H54 (cell line): ENCODE results near the gene VAT1.
"Not testable (repeated sequence)": the region's sequence is repeated elsewhere in the genome, so short reads cannot be mapped to it uniquely, and the experiment has no call there.

ENCODE experiments used
- DNase-seq: peaks from one replicate; pipeline ENCODE4 v3.0.0; 2011; ENCODE audit warnings: low spot score, mixed read lengths; ENCODE audit not compliant: insufficient read length
- FAIRE-seq: peaks from 3 replicates; lab custom pipeline; 2011; peaks lifted over from hg19 to GRCh38; lab: Jason Lieb, UNC
- POLR2A ChIP-seq: IDR thresholded peaks from 2 replicates; pipeline ENCODE4 v1.6.1; 2011; ENCODE audit warnings: low read depth, mild to moderate bottlenecking, low read length

Gene VAT1

DNA sequence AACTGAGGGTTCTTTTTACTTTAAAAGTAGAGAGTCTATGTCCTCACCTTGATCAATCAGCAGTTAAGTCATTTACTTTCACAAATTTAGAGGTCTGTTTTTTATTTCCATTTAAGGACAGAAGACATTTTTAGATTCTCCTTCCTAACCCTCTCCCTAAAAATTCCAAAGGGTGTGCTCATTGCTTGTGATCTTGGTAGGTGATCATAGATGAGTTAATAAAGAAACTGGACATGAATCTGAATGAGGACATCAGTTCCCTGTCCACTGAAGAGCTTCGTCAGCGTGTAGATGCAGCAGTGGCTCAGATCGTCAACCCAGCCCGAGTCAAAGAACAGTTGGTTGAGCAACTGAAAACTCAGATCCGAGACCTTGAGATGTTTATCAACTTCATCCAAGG lies 33.0 kb downstream of the VAT1 start:
- no peak for FAIRE-seq
- DNase-seq, result no peak
- no peak for TF ChIP-seq POLR2A

DNA sequence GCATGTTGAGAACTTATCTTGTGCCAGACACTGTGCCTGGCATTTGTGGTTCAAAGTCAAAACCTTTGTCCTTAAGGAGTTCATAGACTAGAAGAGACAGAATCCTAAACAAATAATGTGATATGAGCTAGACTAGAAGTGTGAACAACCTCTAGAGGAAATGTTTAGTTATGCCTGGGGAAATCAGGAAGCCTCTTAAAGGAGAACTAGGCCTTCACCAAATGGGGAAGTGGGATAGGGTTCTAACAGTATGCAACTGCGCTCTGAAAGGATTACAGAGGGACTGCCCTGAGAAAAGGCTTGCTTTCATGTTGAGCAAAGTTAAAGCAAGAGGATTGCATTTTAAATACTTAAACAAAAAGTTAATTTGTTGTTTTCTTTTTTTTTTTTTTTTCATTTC lies 37.0 kb downstream of the VAT1 start:
- FAIRE-seq, result no peak
- no peak for TF ChIP-seq POLR2A
- no peak for DNase-seq

DNA sequence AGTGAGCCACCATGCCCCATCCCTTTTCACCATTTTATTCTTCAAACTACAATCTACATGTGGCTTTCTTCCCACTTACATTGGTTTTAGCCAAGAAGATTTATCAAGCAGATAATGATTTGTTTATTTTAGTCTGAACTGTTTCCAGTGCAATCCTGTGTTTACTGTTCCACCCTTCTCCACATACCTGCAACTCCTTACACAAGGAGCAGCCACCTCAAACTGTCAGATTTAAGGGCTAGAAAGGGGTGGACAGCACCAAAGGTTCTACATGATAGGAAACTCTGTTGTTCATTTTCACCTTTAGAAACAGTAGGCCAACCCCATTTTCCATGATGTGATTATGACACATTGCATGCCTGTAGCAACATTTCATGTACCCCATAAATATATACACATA lies 39.9 kb downstream of the VAT1 start:
- FAIRE-seq (no peak), DNase-seq (no peak)
- no peak for TF ChIP-seq POLR2A

DNA sequence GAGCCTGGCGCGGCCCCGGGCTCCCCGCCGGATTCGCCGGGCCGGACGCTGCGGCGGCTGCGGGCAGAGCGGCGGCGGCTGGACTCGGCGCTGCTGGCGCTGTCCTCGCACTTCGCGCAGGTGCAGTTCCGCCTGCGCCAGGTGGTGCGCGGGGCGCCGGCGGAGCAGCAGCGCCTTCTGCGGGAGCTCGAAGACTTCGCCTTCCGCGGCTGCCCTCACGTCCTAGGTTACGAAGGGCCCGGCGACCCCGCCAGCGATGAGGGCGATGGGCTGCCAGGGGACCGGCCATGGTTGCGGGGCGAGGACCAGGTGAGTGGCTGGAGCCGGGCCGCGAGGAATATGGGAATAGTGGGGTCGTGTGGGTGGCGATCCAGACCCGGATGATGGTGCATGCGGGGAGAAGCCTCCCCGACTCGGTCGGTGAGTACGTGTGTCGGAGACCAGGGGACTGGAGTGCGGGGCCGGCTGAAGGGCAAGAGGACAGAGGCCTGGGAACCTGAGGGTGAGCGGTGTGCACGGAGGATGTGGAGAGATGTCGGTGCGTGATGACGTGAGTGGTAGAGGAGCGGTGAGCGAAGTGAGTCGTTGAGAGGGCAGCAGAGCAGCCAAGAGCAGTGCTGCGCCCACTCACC lies 41.3 kb downstream of the VAT1 start:
- DNase-seq (no peak), FAIRE-seq (no peak)
- TF ChIP-seq POLR2A, result 0 out of 2 replicates have a peak, but pooled peaks have one; percentile 34

DNA sequence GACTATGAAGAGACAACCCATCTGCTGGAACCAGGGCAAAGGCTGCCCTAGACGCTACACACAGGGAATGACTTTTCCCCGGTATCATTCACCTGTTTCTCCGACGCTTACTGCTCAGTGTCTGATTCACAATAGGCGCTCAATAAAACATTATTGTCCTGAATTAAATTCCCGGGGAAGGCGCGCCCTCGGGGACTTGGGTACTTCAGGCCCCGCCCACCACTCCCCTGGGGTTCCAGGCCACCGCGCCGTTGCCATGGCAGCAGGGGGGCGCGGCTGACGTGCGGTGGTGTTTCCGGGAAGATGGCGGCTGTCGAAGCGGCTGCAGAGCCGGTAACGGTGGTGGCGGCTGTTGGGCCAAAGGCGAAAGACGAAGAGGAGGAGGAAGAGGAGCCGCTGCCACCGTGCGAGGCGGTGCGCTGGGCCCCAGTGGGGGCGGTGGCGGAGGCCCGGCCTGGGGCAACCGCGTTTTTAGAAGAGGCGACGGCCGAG lies 41.9 kb downstream of the VAT1 start, which contains the start of gene RUNDC1:
RUNDC1 (plus strand) TSS at position 292 of the 492 bp plus-strand sequence; CDS start at position 304, 12 bp downstream.
- TF ChIP-seq POLR2A, result peak; percentile 93
- DNase-seq (peak; percentile 90), FAIRE-seq (no peak)

DNA sequence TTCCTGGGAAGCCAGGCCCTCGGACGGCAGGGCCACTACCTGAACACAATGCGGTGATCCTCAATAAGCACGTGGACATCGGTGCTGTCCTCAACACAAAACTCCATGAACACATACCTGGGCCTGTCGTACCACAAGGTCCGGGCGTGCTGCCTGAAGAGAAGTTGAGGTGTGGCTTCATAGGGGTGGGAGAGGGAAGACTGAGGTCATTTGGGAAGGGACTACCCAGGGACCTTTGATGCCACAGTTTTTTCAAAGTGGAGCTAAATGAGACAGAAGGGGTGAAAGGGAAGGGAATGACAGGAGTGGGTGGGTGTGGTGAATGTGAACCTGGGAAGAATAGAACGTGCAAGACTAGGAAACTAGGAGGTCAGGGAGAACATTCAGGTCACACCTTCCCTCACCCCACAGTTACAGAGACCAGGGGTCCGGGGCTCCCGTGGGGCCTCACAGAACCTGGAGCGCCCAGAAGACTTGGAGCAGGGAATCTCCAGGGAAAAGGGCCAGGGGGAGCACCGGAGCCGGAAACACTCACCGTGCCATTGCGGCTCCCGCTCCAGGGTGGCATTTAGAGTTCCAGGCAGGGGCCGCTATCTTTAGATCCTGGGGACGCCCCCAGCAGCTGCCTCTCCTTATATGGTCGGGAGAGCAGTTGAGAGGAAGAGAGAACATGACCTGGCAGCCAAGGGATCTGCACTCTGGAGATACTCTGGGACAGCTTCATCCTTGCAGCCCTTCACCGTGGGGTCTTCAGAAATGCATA lies 42.5 kb downstream of the VAT1 start, which contains the start of gene PTGES3L:
PTGES3L (minus strand) TSS at position 570 of the 763 bp plus-strand sequence; CDS start at position 543, 27 bp downstream.
- FAIRE-seq, result no peak
- no peak for TF ChIP-seq POLR2A
- no peak for DNase-seq

DNA sequence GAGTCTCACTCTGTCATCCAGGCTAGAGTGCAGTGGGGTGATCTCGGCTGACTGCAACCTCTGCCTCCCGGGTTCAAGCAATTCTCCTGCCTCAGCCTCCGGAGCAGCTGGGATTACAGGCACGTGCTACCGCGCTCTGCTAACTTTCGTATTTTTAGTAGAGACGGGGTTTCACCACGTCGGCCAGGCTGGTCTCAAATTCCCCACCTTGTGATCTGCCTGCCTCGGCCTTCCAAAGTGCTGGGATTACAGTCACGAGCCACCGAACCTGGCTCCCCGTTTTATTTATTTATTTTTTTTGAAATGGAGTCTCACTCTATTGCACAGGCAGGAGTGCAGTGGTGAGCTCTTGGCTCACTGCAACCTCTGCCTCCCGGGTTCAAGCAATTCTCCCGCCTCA lies 46.5 kb downstream of the VAT1 start:
- not testable (repeated sequence) for DNase-seq, FAIRE-seq

DNA sequence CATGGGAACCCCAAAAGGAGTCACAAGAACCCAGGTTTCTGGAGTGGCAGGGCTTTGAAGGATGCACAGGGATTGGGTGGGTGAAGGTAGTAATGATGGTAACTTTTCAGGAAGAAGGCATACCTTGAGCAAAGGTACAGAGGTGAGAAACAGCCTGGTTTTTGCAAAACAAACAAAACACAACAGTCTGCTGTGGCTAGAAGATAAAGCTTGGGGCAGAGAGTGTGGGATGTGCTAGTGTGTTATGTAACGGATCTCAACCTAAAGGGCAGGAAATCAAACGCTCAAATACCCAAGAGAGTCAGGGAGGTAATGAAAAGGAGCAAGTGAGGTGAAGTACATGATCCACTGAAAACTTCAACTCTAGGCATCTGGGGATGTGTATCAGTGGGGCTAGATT lies 46.9 kb downstream of the VAT1 start:
- DNase-seq (no peak), FAIRE-seq (no peak)
- no peak for TF ChIP-seq POLR2A

DNA sequence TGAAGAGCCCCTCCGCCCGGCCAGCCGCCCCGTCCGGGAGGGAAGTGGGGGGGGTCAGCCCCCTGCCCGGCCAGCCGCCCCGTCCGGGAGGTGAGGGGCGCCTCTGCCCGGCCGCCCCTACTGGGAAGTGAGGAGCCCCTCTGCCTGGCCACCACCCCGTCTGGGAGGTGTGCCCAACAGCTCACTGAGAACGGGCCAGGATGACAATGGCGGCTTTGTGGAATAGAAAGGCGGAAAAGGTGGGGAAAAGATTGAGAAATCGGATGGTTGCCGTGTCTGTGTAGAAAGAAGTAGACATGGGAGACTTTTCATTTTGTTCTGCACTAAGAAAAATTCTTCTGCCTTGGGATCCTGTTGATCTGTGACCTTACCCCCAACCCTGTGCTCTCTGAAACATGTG lies 48.9 kb downstream of the VAT1 start:
- not testable (repeated sequence) for FAIRE-seq, DNase-seq

DNA sequence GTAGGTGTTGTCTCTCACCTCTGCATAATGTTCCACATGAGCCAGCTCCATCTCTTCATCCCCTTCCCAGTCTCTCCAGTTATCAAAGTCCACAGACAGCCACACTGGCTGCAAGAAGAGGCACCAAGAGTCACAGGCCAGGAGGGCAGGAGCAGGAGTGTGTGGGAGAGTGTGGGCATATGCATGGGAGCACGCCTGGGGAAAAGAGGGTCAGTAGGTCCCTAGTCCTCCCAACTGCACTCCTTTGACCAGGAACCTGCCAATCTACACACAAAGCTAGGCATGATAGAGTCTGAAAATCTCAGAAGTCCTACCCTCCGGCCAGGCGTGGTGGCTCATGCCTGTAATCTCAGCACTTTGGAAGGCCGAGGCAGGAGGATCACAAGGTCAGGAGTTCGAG lies 50.6 kb downstream of the VAT1 start:
- no peak for TF ChIP-seq POLR2A
- FAIRE-seq (no peak), DNase-seq (no peak)

DNA sequence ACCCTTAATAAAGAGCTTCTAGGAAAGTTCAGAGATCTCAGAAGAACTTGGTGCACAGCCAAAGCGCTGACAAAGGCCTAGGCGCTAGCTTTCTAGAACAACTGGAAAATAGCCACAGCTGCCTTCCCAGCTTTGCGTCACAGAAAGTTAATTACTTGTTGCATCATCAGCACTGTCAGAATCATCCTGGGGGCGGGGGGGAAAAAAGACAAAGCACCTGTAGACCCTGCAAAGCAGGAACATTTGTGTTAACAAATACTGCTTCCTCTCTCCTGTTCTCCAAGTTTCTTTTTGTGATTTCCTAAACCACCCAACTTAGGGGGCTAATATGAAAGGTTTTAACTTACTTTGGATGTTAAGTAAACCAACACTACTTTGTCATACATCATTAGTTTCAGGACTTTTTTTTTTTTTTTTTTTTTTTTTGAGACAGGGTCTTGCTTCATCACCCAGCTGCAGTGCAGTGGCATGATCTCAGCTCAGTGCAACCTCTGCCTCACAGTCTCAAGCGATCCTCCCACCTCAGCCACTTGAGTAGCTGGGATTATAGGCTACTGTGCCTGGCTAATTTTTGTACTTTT lies 53.1 kb downstream of the VAT1 start:
- no peak for TF ChIP-seq POLR2A
- DNase-seq (no peak), FAIRE-seq (no peak)

DNA sequence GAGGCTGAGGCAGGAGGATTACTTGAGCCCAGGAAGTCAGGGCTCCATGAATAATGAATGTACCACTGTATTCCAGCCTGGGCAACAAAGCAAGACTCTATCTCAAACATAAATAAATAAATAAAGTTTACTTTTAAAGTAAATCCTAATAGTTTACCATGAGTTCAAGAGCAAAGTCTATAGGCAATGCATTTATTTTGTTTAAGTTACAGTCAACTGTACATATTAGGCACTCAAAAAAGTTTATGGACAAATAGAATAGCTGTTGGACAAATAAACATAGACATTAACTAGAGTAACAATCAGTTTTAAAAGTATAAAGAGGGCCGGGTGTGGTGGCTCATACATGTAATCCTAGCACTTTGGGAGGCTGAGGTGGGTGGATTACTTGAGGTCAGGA lies 54.3 kb downstream of the VAT1 start:
- TF ChIP-seq POLR2A, result no peak
- DNase-seq (no peak), FAIRE-seq (no peak)
